GM19463 (cell line): ENCODE measurements around the gene LDLRAP1.

Source experiments
- ATAC-seq: cut with Tn5 transposase; IDR thresholded peaks from one replicate; pipeline ENCODE4 v1.9.1; 2021; ENCODE audit warnings: mild to moderate bottlenecking, moderate library complexity; ENCODE audit not compliant: unreplicated experiment

Gene LDLRAP1

DNA sequence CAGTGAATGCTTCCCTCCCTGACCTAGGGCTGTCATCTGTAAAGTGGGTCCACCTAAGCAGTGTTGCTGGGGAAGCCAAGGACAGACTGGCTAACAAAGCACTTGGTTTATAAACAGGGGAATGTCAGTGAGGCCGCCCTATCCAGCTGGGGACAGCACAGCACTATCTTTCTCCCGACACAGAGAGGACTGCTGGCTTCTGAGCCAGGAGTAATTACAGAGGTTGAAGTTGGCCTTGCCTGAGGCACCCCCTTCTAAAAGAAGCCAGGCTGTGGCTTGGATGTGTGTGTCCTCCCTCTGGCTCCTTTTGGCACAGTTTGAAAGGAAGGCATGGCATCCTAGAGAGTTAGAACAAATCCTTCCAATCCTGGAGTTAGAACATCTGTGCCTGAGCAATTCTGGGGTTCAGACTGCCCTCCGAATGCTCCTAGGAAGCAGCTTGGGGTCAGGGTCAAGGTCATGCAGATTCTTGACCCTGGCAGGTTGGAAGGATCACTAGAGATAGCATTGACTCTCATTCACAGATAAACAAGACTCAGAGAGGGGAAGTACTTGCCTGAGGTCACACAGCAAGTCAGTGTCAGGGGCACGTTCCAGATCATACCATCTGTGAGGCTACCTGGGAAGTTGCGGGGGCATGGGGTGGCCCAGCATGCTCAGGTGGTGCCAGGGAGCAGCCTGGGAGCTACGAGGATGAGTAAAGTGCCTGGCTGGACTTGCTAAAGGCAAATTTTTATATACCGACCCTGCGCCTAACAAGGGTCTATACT is 1.3 kb upstream of the LDLRAP1 start:
- no peak for ATAC-seq

- ATAC-seq = no peak
These were observed 391 bp upstream of the LDLRAP1 start for GRCh38 chr1:25543005-25543424.

- no peak for ATAC-seq
These were observed 898 bp downstream of the LDLRAP1 start for GRCh38 chr1:25544243-25544764.

GRCh38 chr1:25544819-25545218 is 1.4 kb downstream of the LDLRAP1 start:
- no peak for ATAC-seq

- ATAC-seq = no peak
These were observed 2.4 kb downstream of the LDLRAP1 start for GRCh38 chr1:25545767-25546166.

DNA sequence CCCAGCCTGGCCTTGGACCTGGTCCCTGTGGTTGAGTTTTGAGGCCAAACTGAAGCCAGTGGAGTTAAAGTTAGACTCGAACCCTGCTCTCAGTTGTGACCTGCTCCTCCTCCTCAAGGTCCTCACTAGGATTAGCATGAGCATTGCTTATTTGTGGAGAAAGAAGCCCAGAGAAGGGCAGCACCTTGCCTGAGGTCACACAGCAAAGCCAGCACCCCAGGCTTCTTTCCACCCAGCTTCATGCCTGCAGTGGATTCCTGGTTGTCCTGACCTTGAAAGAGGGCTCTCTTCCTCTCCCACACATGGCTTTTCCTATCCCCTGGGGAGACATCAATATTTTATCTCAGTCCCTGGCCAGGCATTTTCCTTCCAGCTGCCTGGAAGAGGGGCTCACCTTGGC is 2.8 kb downstream of the LDLRAP1 start:
- no peak for ATAC-seq

GRCh38 chr1:25548601-25549000 is 5.2 kb downstream of the LDLRAP1 start:
- ATAC-seq = no peak

DNA sequence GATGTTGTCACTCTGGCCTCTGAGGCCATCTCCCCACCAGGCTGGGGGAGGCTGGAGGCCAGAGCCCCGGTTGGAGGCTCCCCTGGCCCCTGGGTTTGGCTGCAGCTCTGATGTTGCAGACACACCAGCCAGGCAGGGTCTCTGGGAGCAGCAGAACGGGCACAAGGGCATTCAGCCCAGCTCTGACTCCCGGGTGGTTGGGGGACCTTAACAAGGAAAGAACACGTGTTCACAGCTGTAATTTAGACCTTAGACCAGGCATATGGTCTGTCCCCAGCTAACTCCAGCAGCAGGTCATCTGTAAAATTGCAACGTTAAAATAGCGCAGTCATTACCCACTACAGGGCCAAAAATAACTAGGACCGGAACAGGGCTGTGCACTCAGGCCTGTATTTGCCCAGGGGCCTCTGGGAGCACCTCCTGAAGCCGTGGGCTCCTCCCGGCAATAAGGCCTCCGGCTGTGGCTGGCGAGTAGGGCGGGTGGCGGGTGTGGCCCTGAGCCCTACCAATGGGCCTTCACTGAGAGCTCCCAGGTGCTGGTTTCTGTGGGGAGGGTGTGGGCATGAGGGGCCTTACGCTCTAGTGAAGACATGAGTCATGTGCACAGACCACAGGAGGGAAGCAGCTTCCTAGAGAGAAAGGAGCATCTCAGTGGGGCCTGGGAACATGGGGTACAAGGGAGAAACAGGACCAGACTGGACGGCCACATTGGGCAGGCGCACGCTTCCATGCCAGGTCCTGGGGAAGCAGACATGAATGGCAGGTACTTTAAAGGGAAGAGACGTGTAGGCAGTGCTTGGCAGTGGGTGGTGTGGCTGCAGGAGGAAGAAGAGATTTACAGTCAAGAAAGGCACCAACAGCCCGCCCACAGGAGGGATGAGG is 6.1 kb downstream of the LDLRAP1 start:
- ATAC-seq = peak; percentile 91

GRCh38 chr1:25550155-25550506 is 6.7 kb downstream of the LDLRAP1 start:
- no peak for ATAC-seq

DNA sequence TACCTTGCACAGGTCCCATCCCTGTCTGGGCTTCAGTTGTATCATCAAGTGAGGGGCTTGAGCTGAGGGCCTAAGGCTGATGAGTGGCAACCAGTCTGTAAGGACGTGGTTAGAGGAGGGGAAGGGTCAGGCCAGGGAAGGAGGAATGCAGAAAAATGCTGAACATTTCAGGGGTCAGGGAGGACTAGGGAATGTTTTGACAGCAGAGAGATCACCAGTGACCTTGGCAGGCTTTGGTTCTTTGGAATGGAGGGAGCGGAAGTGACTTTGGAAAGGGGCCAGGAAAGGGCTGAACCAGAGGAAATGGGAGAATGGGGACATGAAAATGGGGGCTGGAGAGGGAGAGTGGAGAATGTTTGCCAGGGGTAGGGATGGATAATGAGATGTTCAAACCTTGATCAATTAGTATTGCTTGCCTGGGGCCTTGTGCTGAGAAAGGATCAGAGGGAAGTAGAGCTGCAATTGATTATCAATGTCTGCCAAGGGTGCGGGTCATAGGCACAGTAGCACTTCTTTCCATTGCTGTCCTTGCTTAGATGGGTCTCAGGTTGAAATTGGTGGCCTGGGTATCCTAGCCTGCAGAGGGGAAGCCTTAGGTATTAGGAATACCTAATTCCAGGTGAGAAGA is 7.4 kb downstream of the LDLRAP1 start:
- ATAC-seq = no peak

- no peak for ATAC-seq
These were observed 10.5 kb downstream of the LDLRAP1 start for GRCh38 chr1:25553749-25554429.

DNA sequence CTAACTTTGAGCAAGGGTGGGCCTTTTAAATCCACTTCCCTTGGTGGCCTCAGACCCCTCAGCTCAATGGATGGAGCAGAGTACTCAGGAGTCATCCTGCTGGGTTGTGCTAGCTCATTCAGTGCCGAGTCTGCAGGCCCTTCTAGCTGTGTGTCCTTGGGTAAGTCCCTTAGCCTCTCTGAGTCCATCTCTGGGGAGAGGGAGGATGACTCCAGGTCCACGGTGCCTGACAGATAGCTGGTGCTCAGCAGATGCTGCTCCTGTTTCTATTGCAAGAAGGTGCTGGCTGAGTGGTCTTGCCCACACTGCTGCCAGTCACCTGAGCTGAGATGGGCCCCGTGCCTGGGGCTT is 11.0 kb downstream of the LDLRAP1 start:
- ATAC-seq = no peak

- ATAC-seq = no peak
These were observed 11.7 kb downstream of the LDLRAP1 start for GRCh38 chr1:25554886-25555752.

GRCh38 chr1:25555753-25556092 is 12.3 kb downstream of the LDLRAP1 start:
- no peak for ATAC-seq

DNA sequence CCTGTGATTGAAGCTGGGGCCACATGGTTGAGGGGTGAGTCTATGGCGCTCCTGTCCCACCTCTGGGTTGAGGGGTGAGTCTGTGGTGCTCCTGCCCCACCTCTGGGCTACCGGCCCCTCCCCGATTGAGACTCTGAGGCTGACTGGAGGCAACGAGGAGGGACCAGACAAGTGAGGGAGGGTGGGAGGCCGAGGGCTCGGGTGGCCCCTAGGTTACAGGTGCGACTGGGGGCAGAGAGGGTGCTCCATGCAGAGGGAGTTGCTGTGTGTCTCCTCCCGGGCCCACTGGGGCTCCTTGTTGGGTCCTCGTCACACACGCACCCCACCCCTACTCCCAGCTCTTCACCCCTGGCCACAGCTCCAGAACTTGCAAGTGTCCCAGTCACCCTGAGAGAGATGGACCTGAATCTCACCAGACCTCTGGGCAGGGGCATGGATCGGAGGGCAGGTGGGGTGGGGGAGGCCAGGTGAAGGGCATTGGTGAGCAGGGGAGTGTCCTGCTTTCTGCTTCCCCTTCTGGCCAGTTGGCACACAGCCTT is 12.8 kb downstream of the LDLRAP1 start:
- ATAC-seq = no peak

DNA sequence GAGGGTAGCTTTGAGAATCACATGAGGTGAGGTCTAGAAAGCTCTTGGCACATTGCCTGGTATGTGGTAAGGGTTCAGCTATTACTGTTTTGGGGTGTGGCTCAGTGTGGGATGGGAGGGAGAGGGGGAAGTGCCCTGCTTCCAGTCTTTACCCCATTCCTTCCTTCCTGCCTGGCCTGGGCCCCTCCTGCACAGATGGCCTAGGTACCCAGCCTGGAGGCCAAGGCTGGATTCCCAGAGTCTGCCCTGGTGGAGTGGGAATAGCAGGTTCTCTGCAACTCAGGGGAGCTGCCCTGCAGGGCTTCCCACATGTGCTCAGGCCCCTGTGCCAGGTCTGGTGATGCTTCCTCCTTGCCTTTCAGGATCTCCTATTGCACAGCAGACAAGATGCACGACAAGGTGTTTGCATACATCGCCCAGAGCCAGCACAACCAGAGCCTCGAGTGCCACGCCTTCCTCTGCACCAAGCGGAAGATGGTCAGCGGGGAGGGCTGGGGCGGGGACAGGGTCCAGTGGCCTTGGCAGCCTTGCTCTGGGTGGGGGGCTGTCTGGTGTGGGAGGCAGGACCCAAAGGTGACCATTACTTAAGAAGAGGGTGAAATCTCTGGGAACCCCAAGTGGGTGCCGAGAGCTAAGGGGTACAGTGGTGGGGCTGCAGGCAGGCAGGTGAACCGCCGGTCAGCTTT is 13.5 kb downstream of the LDLRAP1 start:
- ATAC-seq = no peak

DNA sequence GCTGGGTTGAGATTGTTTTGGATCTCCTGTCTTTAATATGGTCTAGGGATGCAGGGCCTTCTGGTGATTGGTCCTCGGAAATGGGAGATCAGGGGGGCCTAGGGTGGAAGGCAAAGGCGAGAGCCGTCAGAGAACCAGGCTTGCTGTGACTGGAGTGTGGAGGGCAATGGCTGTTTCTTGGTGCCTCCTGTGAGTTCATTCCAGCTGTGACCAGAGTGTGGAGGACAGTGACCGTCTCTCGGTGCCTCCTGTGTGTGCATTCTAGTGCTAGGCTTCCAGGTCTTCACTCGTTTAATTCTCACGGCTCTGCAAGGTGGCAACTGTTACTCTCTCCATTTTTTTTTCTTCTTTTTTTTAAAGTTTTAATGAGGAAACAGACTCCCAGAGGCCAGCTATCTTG is 14.1 kb downstream of the LDLRAP1 start:
- no peak for ATAC-seq

DNA sequence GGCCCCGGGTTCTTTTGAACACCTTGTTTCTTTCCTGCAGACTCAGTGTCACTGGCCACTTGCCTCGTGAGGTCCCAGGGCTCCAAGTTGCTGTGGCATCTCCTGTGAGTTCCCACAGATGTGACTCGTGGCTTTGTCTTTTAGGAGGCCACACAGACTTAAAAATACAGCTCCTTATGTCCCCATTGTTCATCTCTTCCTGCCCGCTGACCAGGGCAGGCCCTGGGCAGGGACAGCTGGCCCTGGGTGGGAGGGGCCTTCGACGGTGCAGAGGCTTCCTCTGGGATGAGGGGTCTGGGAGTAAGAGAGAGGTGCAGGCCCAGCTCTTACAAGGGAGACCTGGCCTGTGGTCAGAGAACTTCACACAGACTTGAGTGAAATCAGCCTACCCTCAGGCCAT is 15.6 kb downstream of the LDLRAP1 start:
- ATAC-seq = no peak

GRCh38 chr1:25560001-25560400 is 16.6 kb downstream of the LDLRAP1 start:
- ATAC-seq = no peak
